Activated CD4-positive, CD25-positive, alpha-beta regulatory T cell (primary cell): ENCODE results near the gene C12orf50.
"Not testable (repeated sequence)": the region's sequence is repeated elsewhere in the genome, so short reads cannot be mapped to it uniquely, and the experiment has no call there.

Experiments used
- DNase-seq, 4 experiments: peaks; one replicate each; lab custom pipeline; 2025; lab: John Stamatoyannopoulos, UW

Gene C12orf50

DNA sequence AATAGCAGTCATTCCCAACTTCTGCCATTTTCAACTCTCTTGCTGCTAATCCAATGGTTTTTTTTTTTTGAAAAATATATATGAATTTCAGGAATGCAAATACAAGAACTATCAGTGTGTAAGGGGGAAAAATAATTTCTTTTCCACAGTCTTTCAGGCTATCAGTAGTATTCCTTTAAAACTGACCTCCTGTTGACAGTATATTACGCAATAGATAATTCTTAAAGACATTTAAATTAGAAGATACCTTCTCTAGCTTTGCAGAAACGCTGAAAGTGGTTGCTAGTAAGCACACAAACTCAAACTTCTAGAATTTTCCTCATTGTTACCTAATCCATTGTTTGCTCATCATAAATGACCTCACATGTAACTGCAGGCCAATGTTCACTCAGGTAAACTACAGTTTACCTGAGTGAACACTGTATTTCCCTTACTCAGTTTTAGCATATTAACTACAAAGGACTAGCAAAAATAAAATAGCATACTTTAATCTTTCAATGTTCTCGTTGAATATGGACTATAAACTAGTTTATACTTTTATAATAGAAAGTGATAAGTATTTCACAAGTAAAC, at the start of gene C12orf50:
Gene C12orf50 (minus strand): TSS at position 309 of the 573 bp plus-strand sequence. CDS start 2,439 bp downstream, outside the sequence.
- no peak for DNase-seq

DNA sequence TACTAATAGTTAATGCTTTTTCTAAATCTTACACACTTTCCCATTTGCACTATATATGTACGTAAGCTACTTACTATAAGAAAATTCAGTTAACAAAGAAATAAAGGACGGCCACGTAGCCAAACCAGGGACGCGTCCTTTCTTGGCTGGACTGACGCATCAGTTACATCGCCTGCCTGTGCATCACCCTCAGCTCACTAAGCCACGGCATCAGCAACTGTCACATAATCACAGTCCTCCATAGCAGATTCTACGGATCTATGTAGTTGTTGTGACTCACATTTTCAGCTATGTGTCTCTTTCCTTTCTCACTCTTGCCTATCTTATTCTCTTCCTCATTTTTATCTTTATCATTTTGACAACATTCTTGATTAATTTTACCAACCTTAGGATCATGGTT, 38.1 kb upstream of the C12orf50 start:
- no peak for DNase-seq

DNA sequence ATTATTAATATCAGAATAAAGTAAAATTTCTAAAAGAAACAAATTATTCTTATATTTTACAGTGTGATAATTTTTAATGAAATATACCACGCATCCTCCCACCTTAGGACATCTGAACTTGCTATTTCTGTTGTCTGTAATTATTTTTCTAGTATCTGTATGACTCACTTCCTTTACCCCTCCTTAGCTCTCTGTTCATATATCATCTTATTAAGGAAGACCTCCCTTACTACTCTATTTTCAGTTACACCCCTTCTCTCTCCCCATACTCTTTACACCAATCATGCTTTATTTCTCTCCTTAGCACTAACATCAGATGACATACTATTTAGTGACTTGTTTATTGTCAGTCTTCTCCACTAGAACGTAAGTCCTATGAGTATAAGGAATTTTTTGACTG, 34.2 kb upstream of the C12orf50 start:
- no peak for DNase-seq

DNA sequence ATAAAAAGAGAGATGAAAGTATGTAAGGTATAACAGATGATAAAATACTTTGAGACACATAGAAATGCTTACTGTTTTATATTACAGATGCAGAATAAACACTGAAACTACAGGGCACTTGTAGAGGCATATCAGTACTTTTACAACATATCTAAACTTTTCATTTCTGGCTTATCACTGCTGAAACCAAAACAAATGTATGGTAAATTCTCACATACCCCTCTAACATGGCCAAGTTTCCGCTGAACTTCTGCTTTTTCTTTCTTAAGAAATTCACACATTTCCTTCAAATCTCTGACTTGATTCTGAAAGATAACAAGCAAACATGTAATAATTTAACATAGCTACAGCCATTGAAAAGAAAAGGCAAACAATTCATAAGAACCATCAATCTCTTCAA, 33.3 kb upstream of the C12orf50 start:
- no peak for DNase-seq

- DNase-seq = no peak
Measured at GRCh38 chr12:88058719-88059077, 29.5 kb upstream of the C12orf50 start.

DNA sequence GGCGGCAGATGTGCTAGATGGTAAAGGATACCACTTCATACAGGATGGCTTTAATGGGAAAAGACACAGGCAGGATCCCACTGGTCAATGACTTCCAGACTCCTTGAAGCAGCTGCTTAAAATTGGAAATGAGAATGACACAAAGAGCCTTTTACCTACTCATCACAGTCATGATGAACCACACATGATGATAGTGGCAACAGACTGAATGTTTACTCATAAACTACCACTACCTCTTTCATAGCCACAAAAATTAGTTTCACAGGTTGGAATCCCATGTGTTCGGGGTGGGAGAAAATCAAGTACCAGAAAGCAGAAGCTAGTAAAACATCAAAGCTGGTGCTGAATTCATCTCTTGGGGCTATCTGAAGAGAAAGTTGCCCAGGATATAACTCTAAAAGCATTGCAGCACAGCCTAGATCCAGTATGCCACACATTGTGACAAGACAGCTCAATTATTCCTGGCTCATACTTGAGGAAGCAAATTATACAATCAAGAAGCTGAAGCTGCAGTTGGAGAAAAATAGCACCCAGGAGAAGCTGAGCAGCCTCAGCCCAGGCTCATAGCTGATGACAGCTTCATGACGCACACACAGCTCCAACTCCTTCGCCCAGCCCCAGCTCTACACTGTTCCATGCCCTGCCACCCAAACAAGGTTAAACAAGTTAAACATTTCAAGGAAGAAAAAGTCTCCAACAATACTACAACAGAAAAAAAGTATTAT, 29.0 kb upstream of the C12orf50 start:
- DNase-seq = no peak

DNA sequence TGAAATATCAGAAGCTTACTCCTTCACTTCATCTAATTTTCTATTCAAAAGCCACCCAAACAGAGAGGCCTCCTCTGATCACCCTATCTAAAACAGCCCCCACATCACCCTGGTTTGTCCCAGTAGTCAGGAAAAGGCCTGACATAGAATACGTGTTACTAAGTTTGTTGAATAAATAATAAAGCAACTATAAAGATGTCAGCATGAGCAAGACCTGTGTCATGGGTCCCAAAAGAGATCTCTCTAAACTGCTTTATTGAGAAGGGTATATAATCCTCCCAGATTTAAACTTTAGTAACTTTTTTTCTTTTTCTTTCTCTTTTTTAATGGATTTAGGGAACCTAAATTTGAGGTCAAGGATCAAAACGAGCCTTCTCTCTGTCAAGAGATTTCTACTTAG, 27.4 kb upstream of the C12orf50 start:
- DNase-seq = no peak

DNA sequence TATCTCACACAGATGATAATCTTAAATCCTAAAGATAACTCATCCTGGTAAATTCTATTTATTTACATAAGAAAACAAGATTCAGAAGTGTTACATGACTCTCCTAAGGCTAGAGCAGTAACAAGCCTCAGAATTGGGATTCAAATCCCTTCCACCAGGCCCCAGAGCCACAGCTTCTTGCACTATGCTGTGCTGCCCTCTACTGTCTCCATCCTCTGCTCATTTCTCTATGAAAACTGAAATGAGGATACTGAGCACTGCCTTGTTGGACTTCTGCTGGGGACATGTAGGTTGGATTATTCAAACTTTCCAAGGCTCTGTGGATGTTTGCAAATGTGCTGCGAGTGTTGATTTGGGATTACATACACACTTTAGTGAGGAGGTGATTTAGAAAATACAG, 23.5 kb upstream of the C12orf50 start:
- no peak for DNase-seq

- DNase-seq = no peak
Measured at GRCh38 chr12:88044035-88044434, 14.8 kb upstream of the C12orf50 start.

- no peak for DNase-seq
Measured at GRCh38 chr12:88037770-88038169, 8.6 kb upstream of the C12orf50 start.

DNA sequence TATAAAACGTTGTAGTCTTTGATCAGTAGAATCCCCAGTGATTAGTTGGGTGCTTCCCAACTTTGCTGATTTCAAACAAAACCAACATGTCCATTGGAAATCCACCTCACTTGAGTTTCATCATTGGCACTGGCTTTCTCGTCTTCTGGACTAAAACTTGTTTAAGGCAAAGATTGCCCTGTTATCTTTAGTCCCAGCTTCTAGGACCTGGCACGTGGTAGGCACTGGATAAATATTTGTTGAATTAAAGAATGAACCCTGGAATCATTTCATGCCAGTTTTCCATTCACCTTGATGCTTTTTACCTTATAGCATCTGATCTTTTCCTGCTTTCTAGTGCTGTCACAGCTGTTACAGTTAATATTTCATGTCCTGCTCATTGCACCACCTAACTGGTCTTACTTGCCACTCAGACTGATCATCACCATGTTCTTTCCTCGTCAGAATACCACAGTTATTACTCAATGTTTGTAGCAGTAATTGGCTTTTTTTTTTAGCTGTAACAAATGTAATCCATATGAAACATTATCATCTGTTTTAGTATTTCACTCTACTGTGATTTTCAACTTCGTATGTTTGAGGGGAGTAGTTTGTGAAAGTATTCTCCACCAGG, 7.3 kb upstream of the C12orf50 start:
- no peak for DNase-seq

GRCh38 chr12:88035907-88036289, 6.7 kb upstream of the C12orf50 start:
- DNase-seq = no peak

DNA sequence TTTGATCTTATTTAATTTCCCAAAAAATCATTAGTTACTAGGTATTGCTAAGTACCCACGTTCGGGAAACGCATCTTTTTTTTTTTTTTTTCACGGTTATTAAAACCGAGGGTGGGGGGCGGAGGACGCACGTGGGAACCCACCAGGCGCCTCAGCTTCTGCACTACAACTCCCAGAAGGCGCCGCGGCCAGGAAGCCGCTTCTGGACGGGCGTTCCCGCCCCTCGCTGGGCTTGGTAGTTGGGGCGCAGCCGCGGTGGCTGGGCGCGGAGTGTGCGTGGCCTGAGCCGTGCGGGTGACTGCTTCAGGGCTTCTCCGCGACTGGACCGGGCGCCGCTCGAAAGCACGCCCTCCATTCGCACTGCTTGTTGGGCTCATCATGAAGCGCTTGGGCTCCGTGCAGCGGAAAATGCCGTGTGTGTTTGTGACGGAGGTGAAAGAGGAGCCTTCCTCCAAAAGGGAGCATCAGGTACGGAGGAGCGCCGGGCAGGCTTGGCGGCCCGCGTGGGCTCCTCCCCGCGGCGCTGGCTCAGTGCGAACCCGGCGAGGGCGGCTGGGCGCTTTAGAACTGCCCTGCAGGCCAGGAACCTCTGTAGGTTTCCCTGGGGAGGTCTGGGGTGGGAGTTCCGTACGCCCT, 6.2 kb upstream of the C12orf50 start:
- peak; percentile 67 to 78 (median 72) for DNase-seq

GRCh38 chr12:88031161-88031560, 2.0 kb upstream of the C12orf50 start:
- DNase-seq = not testable (repeated sequence)

DNA sequence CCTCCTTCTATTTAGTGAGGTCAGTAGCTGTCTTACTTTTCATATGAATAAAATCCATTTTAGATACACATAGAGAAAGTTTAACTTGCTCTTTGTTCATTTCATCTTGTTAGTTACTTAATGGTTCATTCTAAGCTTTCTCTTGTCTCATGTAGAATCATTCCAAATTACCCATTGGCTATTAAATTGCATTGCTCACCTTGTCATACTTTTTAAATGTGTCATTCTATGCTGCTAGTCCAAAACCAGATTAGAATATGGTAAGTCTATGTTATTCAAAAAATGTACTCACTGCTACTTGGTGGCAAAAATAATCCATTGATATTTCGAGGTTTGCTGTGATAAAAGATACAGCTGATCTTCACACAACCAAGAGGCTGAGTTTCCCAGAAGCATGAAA, 3.0 kb downstream of the C12orf50 start:
- no peak for DNase-seq

- DNase-seq = no peak
Measured at GRCh38 chr12:88017964-88018363, 11.2 kb downstream of the C12orf50 start.

GRCh38 chr12:88015825-88016224, 13.4 kb downstream of the C12orf50 start:
- DNase-seq = no peak

- no peak for DNase-seq
Measured at GRCh38 chr12:88011755-88012154, 17.4 kb downstream of the C12orf50 start.

- no peak for DNase-seq
Measured at GRCh38 chr12:88006351-88006750, 22.9 kb downstream of the C12orf50 start.

DNA sequence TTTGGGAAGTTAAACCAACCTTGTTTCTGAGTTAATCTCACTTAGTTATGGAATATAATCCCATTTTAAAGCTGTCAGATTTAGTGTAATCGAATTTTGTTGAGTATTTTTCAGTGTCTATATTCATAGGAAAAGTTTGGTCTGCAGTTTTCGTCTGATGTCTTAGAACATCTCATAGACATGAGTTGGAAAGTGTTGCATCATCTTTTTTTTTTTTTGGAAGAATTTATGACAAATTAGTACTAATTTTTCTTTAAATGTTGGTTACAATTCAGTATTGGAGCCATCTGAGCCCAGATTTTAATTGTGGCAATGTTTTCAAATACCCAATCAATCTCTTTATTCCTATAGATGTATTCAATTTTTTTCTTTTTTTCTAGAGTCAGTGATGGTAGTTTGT, 27.9 kb downstream of the C12orf50 start:
- no peak for DNase-seq

DNA sequence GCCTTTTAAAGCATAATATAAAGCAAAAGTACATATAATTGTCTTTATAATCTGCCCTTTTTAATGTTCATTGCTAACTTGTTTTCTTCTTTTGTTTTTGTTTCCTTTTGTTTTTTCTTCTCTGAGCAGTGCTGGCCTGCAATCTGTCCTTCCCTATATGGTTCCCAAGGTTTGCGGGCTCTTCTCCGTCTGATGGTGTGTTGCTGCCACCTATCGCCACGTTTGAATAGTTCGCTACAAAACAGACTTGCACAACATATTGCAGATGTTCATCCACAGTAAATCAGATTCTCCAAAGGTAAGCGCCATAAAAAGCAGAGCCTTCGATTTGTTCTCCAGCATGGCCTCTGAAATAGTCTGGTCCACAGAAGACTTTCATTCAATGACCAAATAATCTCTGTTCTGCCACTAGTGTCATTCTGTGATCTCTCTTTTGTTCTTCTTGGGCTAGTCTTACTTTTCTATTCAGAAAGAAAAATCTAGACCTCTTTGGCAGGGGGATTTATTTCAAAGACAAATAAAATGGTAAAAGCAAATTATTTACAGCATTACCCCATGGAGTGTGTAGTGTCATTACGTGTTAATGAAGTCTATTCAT, 33.5 kb downstream of the C12orf50 start:
- DNase-seq = no peak

- DNase-seq = no peak
Measured at GRCh38 chr12:87991483-87991882, 37.7 kb downstream of the C12orf50 start.

DNA sequence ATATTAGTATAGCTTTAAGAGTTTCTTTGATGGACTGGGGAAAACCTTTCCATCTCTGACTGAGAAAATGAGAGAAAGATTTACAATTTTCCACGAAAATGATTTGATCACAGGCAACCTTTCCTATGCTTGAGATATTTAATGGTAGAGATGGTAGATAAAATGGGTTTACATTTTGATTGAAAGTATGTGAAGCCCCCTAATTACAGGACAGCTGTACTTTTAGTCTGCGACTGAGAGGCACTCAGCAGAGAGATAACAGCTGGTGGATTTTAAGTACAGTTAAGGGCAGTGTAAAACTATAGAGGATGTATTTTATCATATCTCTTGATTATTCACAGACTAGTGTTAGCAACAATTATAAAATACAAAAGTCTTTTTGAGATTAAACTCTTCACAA, 40.7 kb downstream of the C12orf50 start:
- DNase-seq = no peak
